Measurements from ENCODE around the gene UCN2.

DNA sequence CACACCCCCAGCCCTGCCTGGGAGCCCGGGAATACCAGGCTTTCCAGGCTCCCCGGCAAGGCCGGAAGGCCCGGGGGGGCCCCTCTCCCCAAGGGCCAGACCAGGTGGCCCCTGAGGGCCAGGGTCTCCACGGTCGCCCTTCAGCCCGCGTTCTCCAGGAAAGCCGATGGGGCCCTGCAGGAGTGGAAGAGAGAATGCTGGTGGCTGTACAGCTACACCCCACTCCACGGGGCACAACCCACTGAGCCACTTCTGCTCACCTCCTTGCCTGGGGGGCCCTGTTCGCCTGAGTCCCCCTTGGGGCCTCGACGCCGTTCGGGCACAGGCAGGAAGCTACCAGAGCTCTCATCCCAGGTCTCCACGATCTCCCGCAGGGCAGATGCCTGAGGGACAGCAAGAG is 11.8 kb upstream of the UCN2 start:
- TF ChIP-seq, protein P1, sequence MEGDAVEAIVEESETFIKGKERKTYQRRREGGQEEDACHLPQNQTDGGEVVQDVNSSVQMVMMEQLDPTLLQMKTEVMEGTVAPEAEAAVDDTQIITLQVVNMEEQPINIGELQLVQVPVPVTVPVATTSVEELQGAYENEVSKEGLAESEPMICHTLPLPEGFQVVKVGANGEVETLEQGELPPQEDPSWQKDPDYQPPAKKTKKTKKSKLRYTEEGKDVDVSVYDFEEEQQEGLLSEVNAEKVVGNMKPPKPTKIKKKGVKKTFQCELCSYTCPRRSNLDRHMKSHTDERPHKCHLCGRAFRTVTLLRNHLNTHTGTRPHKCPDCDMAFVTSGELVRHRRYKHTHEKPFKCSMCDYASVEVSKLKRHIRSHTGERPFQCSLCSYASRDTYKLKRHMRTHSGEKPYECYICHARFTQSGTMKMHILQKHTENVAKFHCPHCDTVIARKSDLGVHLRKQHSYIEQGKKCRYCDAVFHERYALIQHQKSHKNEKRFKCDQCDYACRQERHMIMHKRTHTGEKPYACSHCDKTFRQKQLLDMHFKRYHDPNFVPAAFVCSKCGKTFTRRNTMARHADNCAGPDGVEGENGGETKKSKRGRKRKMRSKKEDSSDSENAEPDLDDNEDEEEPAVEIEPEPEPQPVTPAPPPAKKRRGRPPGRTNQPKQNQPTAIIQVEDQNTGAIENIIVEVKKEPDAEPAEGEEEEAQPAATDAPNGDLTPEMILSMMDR (IDR thresholded peaks at IDR 0.05), result no peak
- TF ChIP-seq JUN (IDR thresholded peaks at IDR 0.05) (no peak), RNF2 (IDR thresholded peaks at IDR 0.05; ENCODE audit: borderline replicate concordance, low read depth) (no peak), RFX5 (IDR thresholded peaks at IDR 0.05) (no peak), NFE2L2 (conservative IDR thresholded peaks at IDR 0.05; ENCODE audit: low read length) (no peak), MAFK (IDR thresholded peaks at IDR 0.05; ENCODE audit: partially characterized antibody) (no peak), POLR2AphosphoS2 (conservative IDR thresholded peaks at IDR 0.05; ENCODE audit: low read length) (no peak)
- TF ChIP-seq, protein P2, sequence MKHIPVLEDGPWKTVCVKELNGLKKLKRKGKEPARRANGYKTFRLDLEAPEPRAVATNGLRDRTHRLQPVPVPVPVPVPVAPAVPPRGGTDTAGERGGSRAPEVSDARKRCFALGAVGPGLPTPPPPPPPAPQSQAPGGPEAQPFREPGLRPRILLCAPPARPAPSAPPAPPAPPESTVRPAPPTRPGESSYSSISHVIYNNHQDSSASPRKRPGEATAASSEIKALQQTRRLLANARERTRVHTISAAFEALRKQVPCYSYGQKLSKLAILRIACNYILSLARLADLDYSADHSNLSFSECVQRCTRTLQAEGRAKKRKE (CRISPR knock-in tag; IDR thresholded peaks at IDR 0.05; ENCODE audit: low read depth), result no peak
- TF ChIP-seq, protein P3, sequence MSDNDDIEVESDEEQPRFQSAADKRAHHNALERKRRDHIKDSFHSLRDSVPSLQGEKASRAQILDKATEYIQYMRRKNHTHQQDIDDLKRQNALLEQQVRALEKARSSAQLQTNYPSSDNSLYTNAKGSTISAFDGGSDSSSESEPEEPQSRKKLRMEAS (IDR thresholded peaks at IDR 0.05), result no peak

All from A549 (cell line).